Thoracic aorta (tissue), 2 donors: ENCODE results near the gene POLE4. TPM values are rescaled to one million over a fixed set of nuclear protein-coding genes. Genes with fewer than 3 reads are reported as not detected.
A peak's percentile ranks its signal among the peaks of the same experiment; 100 is the strongest.

Experiments
- ATAC-seq: fragments of 150-250 bp; one replicate; pipeline ENCODE4 v1.8.0; 2017; ENCODE audit warnings: low read depth; ENCODE audit not compliant: insufficient number of reproducible peaks, low FRiP score
- DNase-seq: peaks from one replicate; pipeline ENCODE4 v3.0.0-alpha.2; 2020; ENCODE audit warnings: low spot score
- H3K27ac ChIP-seq, 2 donors: fragments of 200-600 bp; sonication (generic); 1 replicate in 1 of 2; 2 replicates in 1 of 2; pipeline ENCODE4 v1.5.1; 2016; ENCODE audit warnings: mild to moderate bottlenecking in 2 of 2, moderate library complexity in 2 of 2
- H3K27me3 ChIP-seq: fragments of 200-600 bp; sonication (generic); replicated peaks from 2 replicates; pipeline ENCODE4 v1.6.0; 2016; ENCODE audit warnings: mild to moderate bottlenecking; ENCODE audit not compliant: insufficient read depth
- H3K36me3 ChIP-seq: fragments of 200-600 bp; sonication (generic); one replicate; pipeline ENCODE4 v1.5.1; 2016
- H3K4me1 ChIP-seq, 2 donors: fragments of 200-600 bp; sonication (generic); 1 replicate in 1 of 2; 2 replicates in 1 of 2; pipeline versions ENCODE4 v1.5.1 to v1.6.0; 2016; ENCODE audit warnings: low read depth in 2 of 2, mild to moderate bottlenecking in 1 of 2; ENCODE audit not compliant: control insufficient read depth in 1 of 2
- H3K4me3 ChIP-seq: fragments of 200-600 bp; sonication (generic); 2 replicates; pipeline ENCODE4 v1.5.1; 2016; ENCODE audit warnings: mild to moderate bottlenecking
- H3K9me3 ChIP-seq: fragments of 200-600 bp; sonication (generic); 2 replicates; pipeline ENCODE4 v1.5.1; 2016
- CTCF ChIP-seq: fragments of 200-600 bp; sonication (generic); IDR thresholded peaks from one replicate; pipeline ENCODE4 v1.5.1; 2019; ENCODE audit warnings: antibody characterized with exemption
- total RNA-seq, 2 donors: library from RNA; depleted of rRNA; stranded (reverse); fragments of >200 nt; gene quantifications; one replicate each; pipeline versions ENCODE4 v1.1.0 to v1.2.3, GENCODE V29; 2016

Gene POLE4
- total RNA-seq, 2 donors from 2014 or later, result 12.8 to 16.4 TPM

GRCh38 chr2:74916394-74916793 is 42.0 kb upstream of the POLE4 start:
- Histone ChIP-seq H3K4me1 (peaks cover 0 to 3% of the 10 kb centered on the region in 2 donors), H3K4me3 (no peak overlapping the region), H3K36me3 (no peaks in the 10 kb centered on the region), H3K27me3 (no peaks in the 10 kb centered on the region), H3K9me3 (no peaks in the 10 kb centered on the region), H3K27ac (no peak overlapping the region)
- DNase-seq, result no peak
- ATAC-seq, result no peak
- no peak for TF ChIP-seq CTCF

GRCh38 chr2:74917702-74918619 is 40.5 kb upstream of the POLE4 start:
- Histone ChIP-seq H3K27me3 (no peaks in the 10 kb centered on the region), H3K27ac (no peak overlapping the region), H3K4me1 (peaks cover 0 to 3% of the 10 kb centered on the region in 2 donors), H3K4me3 (no peak overlapping the region), H3K36me3 (no peaks in the 10 kb centered on the region), H3K9me3 (no peaks in the 10 kb centered on the region)
- ATAC-seq (no peak), DNase-seq (no peak)
- TF ChIP-seq CTCF, result no peak

GRCh38 chr2:74919827-74920226 is 38.6 kb upstream of the POLE4 start:
- Histone ChIP-seq H3K4me3 (peak overlapping the region; percentile 61), H3K4me1 (peaks cover 0 to 3% of the 10 kb centered on the region in 2 donors), H3K27ac (no peak overlapping the region), H3K27me3 (no peaks in the 10 kb centered on the region), H3K9me3 (no peaks in the 10 kb centered on the region), H3K36me3 (no peaks in the 10 kb centered on the region)
- peak; percentile 73 for TF ChIP-seq CTCF
- no peak for DNase-seq
- no peak for ATAC-seq

GRCh38 chr2:74921236-74921736 is 37.2 kb upstream of the POLE4 start:
- TF ChIP-seq CTCF, result no peak
- ATAC-seq (no peak), DNase-seq (no peak)
- Histone ChIP-seq H3K27ac (no peak overlapping the region), H3K4me3 (no peak overlapping the region), H3K27me3 (no peaks in the 10 kb centered on the region), H3K9me3 (no peaks in the 10 kb centered on the region), H3K36me3 (no peaks in the 10 kb centered on the region), H3K4me1 (peaks cover 0 to 3% of the 10 kb centered on the region in 2 donors)

GRCh38 chr2:74922592-74923227 is 35.7 kb upstream of the POLE4 start:
- Histone ChIP-seq H3K4me3 (no peak overlapping the region), H3K27ac (no peak overlapping the region), H3K4me1 (peaks cover 0 to 3% of the 10 kb centered on the region in 2 donors), H3K27me3 (no peaks in the 10 kb centered on the region), H3K9me3 (no peaks in the 10 kb centered on the region), H3K36me3 (no peaks in the 10 kb centered on the region)
- TF ChIP-seq CTCF, result no peak
- no peak for DNase-seq
- ATAC-seq, result no peak
